ENCODE data around the gene STARD8.
"Not testable (repeated sequence)": the region's sequence is repeated elsewhere in the genome, so short reads cannot be mapped to it uniquely, and the experiment has no call there.

Gene STARD8

GRCh38 chrX:68647156-68647957 lies at the start of gene STARD8:
STARD8 (plus strand) TSS chrX:68647666; CDS start chrX:68647883, 217 bp downstream.
- Mint-ChIP-seq H3K9me3 (no peaks in the 10 kb centered on the region), H3K36me3 (ENCODE audit: low read depth) (no peaks in the 10 kb centered on the region), H3K27me3 (peaks cover 31% of the 10 kb centered on the region), H3K4me1 (ENCODE audit: low read depth) (peaks cover 6% of the 10 kb centered on the region), H3K27ac (no peak within 1 kb of the TSS), H3K4me3 (peak within 1 kb of the TSS; percentile 9)
- intact Hi-C loops (cut with micrococcal nuclease), result no loop called here

DNA sequence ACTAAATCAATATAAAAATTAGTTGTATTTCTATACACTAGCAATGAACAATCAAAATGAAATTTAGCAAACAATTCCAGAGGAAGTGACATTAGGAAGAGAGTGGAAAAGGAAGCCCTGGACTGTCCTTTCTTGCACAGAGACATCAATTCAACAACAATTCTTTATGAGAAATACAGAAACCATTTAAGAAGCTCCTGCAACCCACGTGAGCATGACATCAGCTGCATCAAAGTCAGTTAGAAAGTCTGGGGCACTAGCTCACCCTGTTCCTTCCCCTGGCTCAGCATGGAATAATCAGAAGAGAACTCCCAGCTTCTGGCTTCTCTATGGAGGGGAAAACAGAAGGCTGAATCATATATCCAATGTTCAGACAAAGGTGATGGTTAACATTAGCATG lies 48.6 kb upstream of the STARD8 start:
- intact Hi-C loops (cut with micrococcal nuclease), result loop anchor here (10.0 kb wide), 1 partner anchor 66 kb away; no protein-coding TSS in a partner anchor
- peaks cover 22% of the 10 kb centered on the region for H3K9me3 Mint-ChIP-seq
- H3K4me3 Mint-ChIP-seq, result no peak overlapping the region
- H3K4me1 Mint-ChIP-seq (ENCODE audit: low read depth), result peaks cover 11% of the 10 kb centered on the region
- H3K36me3 Mint-ChIP-seq (ENCODE audit: low read depth), result no peaks in the 10 kb centered on the region
- H3K27me3 Mint-ChIP-seq, result peaks cover 2% of the 10 kb centered on the region
- H3K27ac Mint-ChIP-seq, result no peak overlapping the region

DNA sequence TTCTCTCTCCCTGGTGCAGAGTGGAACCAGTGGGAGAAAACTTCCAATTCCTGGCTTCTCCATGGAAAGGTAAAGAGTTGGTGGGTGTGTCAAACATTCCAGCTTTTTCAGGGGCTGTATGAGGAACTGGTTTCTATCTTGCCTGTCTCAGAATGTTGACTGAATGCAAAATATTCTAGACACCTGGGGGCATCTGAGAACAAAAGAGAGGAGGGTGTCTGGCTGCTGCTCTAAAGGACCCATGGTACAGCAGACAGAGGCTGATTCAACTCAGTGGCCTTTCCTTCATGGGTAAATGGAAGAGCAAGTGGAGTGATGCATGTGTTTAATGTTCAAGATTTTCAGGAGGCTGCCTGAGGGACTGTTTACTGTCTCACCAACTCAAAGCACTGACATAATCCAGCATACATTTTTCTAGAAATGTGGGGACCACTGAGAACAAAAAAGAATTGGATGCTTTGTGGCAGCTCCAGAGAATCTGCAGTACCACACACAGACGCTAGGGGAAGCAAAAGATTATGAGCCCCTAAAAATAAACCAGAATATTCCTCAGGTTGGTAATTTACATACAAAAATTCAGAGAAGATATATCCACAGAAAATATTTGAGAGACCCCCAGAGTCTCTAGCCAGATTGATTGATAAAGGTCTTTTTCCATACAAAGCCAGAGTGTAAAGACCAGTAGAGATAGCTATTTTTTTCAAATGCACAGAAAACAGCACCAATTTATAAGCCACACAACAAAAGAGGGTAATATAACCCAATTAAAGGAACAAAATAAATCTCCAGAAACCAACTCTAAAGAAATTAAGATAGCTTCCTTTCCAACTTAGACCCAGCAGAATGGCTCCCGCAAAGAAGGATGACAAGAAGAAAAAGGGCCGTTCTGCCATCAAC lies 48.0 kb upstream of the STARD8 start:
- H3K27ac Mint-ChIP-seq, result no peak overlapping the region
- intact Hi-C loops (cut with micrococcal nuclease), result loop anchor here (10.0 kb wide), 1 partner anchor 65 kb away; no protein-coding TSS in a partner anchor
- H3K4me1 Mint-ChIP-seq (ENCODE audit: low read depth), result peaks cover 11% of the 10 kb centered on the region
- no peak overlapping the region for H3K4me3 Mint-ChIP-seq
- H3K27me3 Mint-ChIP-seq, result peaks cover 2% of the 10 kb centered on the region
- no peaks in the 10 kb centered on the region for H3K36me3 Mint-ChIP-seq (ENCODE audit: low read depth)
- H3K9me3 Mint-ChIP-seq, result peaks cover 15% of the 10 kb centered on the region

DNA sequence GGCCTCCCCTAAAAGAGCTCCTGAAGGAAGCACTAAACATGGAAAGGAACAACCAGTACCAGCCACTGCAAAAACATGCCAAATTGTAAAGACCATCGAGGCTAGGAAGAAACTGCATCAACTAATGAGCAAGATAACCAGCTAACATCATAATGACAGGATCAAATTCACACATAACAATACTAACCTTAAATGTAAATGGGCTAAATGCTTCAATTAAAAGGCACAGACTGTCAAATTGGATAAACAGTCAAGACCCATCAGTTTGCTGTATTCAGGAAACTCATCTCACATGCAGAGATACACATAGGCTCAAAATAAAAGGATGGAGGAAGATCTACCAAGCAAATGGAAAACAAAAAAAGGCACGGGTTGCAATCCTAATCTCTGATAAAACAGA lies 43.2 kb upstream of the STARD8 start:
- H3K9me3 Mint-ChIP-seq; H3K4me3 Mint-ChIP-seq; H3K4me1 Mint-ChIP-seq (ENCODE audit: low read depth); H3K27me3 Mint-ChIP-seq; intact Hi-C loops (cut with micrococcal nuclease); H3K27ac Mint-ChIP-seq; H3K36me3 Mint-ChIP-seq (ENCODE audit: low read depth): not testable (repeated sequence)

DNA sequence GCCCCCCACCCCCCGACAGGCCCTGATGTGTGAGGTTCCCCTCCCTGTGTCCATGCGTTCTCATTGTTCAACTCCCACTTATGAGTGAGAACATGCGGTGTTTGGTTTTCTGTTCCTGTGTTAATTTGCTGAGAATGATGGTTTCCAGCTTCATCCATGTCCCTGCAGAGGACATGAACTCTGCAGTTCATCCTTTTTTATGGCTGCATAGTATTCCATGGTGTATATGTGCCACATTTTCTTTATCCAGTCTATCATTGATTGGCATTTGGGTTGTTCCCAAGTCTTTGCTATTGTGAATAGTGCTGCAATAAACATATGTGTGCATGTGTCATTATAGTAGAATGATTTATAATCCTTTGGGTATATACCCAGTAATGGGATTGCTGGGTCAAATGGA lies 32.7 kb upstream of the STARD8 start:
- H3K36me3 Mint-ChIP-seq (ENCODE audit: low read depth); H3K9me3 Mint-ChIP-seq; H3K27ac Mint-ChIP-seq; H3K4me1 Mint-ChIP-seq (ENCODE audit: low read depth); intact Hi-C loops (cut with micrococcal nuclease); H3K4me3 Mint-ChIP-seq; H3K27me3 Mint-ChIP-seq: not testable (repeated sequence)

DNA sequence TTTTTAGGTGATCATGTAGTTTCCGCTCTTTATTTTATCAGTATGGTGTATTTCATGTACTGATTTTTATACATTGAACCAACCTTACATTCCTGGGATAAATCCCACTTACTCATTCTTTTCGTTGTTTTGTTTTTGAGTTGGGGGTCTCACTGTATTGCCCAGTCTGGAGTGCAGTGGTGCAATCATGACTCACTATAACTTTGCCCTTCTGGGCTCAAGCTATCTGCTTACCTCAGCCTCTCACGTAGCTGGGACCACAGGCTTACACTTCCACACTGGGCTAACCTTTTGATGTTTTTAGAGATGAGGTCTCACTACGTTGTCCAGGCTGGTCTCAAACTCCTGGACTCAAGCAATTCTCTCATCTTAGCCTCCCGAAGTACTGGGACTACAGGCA lies 19.5 kb upstream of the STARD8 start:
- intact Hi-C loops (cut with micrococcal nuclease), result no loop called here
- no peaks in the 10 kb centered on the region for H3K4me1 Mint-ChIP-seq (ENCODE audit: low read depth)
- H3K27me3 Mint-ChIP-seq, result no peaks in the 10 kb centered on the region
- no peaks in the 10 kb centered on the region for H3K36me3 Mint-ChIP-seq (ENCODE audit: low read depth)
- H3K4me3 Mint-ChIP-seq, result no peak overlapping the region
- H3K27ac Mint-ChIP-seq, result no peak overlapping the region
- H3K9me3 Mint-ChIP-seq, result no peaks in the 10 kb centered on the region

- intact Hi-C loops (cut with micrococcal nuclease); H3K4me3 Mint-ChIP-seq; H3K27ac Mint-ChIP-seq; H3K9me3 Mint-ChIP-seq; H3K27me3 Mint-ChIP-seq; H3K4me1 Mint-ChIP-seq (ENCODE audit: low read depth); H3K36me3 Mint-ChIP-seq (ENCODE audit: low read depth): not testable (repeated sequence)
Observed at GRCh38 chrX:68629936-68630335, 17.5 kb upstream of the STARD8 start.

GRCh38 chrX:68631336-68631735 lies 16.1 kb upstream of the STARD8 start:
- Mint-ChIP-seq H3K27ac (no peak overlapping the region), H3K4me1 (ENCODE audit: low read depth) (no peaks in the 10 kb centered on the region), H3K9me3 (no peaks in the 10 kb centered on the region), H3K27me3 (no peaks in the 10 kb centered on the region), H3K36me3 (ENCODE audit: low read depth) (no peaks in the 10 kb centered on the region), H3K4me3 (no peak overlapping the region)
- intact Hi-C loops (cut with micrococcal nuclease), result no loop called here

- Mint-ChIP-seq H3K4me1 (ENCODE audit: low read depth) (no peaks in the 10 kb centered on the region), H3K4me3 (no peak overlapping the region), H3K27me3 (no peaks in the 10 kb centered on the region), H3K9me3 (no peaks in the 10 kb centered on the region), H3K36me3 (ENCODE audit: low read depth) (no peaks in the 10 kb centered on the region), H3K27ac (no peak overlapping the region)
- intact Hi-C loops (cut with micrococcal nuclease), result no loop called here
Observed at GRCh38 chrX:68632491-68632890, 15.0 kb upstream of the STARD8 start.

DNA sequence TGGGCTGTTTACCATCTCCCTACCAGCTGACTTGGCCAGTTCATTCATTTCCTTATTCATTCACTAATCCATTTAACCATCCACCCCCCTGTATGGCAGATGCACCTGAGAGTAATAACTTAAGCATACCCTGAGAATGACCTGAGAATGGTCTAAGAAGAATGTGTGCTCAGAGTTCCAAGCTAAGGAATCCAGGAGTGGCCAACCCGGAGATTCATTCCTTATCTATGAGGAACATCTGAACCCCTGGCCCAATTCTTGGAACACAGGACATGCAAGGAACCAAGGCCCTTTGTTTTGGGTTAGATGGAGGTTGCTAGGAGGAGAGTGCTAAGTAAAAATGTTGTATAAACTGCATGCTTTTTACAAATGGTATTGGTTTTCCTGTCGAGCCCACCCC lies 13.5 kb upstream of the STARD8 start:
- Mint-ChIP-seq H3K27ac (no peak overlapping the region), H3K4me3 (no peak overlapping the region), H3K27me3 (no peaks in the 10 kb centered on the region), H3K9me3 (no peaks in the 10 kb centered on the region), H3K36me3 (ENCODE audit: low read depth) (no peaks in the 10 kb centered on the region), H3K4me1 (ENCODE audit: low read depth) (no peaks in the 10 kb centered on the region)
- intact Hi-C loops (cut with micrococcal nuclease), result no loop called here

DNA sequence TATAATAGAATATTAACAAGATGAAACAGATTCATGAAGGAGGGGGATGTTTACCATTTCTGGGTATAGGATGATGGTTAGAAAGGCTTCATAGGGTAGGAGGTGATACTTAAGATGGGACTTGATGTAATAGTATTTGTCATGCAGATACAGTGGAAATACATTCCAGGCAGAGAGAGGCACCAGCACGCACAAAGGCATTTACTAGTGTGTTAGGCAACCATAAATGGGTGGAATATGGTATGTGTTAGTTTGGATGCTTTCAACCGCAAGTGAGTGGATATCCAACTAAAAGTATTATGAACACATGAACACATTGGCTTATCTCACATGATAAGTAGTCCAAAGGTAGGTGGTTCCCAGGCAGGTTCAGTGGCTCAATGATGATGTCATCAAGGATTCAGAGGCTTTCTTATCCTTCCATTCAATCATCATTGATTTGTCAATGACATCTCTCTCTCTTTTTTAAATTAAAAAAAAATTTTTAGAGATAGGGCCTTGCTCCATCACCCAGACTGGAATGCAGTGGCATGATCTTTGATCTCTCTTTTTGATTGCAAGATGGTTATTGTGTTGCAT lies 12.7 kb upstream of the STARD8 start:
- Mint-ChIP-seq H3K4me1 (ENCODE audit: low read depth) (no peaks in the 10 kb centered on the region), H3K27ac (no peak overlapping the region), H3K27me3 (no peaks in the 10 kb centered on the region), H3K36me3 (ENCODE audit: low read depth) (no peaks in the 10 kb centered on the region), H3K4me3 (no peak overlapping the region), H3K9me3 (no peaks in the 10 kb centered on the region)
- intact Hi-C loops (cut with micrococcal nuclease), result no loop called here

DNA sequence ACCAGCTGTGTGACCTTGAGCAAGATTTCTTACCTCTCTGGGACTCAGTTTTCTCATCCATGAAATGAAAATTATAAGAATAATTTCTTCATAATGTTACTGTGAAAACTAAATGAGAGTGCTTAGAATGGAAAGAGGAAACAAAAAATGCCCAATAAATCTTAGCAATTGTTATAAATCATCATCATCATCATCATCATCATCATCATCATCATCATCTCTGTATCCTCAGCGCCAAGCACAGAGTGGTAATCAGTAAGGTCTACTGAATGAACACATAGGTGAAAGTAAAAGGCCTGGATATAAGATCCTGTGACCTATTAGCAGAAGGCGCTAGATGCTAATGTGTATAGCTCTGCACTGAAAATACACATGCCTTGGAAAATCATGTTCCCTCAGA lies 6.8 kb upstream of the STARD8 start:
- H3K27ac Mint-ChIP-seq, result no peak overlapping the region
- intact Hi-C loops (cut with micrococcal nuclease), result no loop called here
- no peaks in the 10 kb centered on the region for H3K9me3 Mint-ChIP-seq
- no peaks in the 10 kb centered on the region for H3K36me3 Mint-ChIP-seq (ENCODE audit: low read depth)
- H3K27me3 Mint-ChIP-seq, result no peaks in the 10 kb centered on the region
- H3K4me3 Mint-ChIP-seq, result no peak overlapping the region
- no peaks in the 10 kb centered on the region for H3K4me1 Mint-ChIP-seq (ENCODE audit: low read depth)

GRCh38 chrX:68644861-68645260 lies 2.6 kb upstream of the STARD8 start:
- H3K27ac Mint-ChIP-seq, result no peak overlapping the region
- H3K36me3 Mint-ChIP-seq (ENCODE audit: low read depth), result no peaks in the 10 kb centered on the region

DNA sequence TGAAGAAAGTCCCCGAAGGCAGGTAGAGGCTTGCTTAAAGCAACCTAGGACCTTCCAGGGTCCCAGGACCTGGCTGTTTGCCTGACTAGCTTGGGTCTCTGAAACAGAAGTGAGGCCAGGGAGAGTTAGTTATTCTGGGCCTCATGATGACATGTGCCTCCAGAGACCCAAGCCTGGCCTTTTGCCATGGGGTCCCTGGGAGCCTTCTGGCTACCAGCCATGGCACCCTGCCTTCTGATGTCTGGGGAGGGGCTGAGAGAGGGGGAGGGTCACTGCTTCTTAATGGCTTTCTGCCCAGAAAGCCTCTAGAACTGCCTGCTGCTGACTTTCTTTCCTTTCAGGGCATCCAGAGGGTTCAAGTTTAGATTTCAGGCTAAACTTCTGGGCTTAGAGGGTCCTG lies 1.0 kb upstream of the STARD8 start:
- intact Hi-C loops (cut with micrococcal nuclease), result no loop called here
- Mint-ChIP-seq H3K27ac (no peak overlapping the region), H3K27me3 (peaks cover 31% of the 10 kb centered on the region), H3K4me1 (ENCODE audit: low read depth) (peaks cover 6% of the 10 kb centered on the region), H3K36me3 (ENCODE audit: low read depth) (no peaks in the 10 kb centered on the region), H3K9me3 (no peaks in the 10 kb centered on the region), H3K4me3 (no peak overlapping the region)

More at GRCh38 chrX:68644861-68645260, 2.6 kb upstream of the STARD8 start:
- no peaks in the 10 kb centered on the region for H3K9me3 Mint-ChIP-seq
- intact Hi-C loops (cut with micrococcal nuclease), result no loop called here
- no peak overlapping the region for H3K4me3 Mint-ChIP-seq
- H3K4me1 Mint-ChIP-seq (ENCODE audit: low read depth), result peaks cover 6% of the 10 kb centered on the region
- H3K27me3 Mint-ChIP-seq, result peaks cover 31% of the 10 kb centered on the region
